Activated B cell treated with CpG ODN at 0.5 μM for 24 hours (primary cell): ENCODE data around the gene SF3B1. TPM values are rescaled to one million over a fixed set of nuclear protein-coding genes. Genes with fewer than 3 reads are reported as not detected.
"Not testable (repeated sequence)": the region's sequence is repeated elsewhere in the genome, so short reads cannot be mapped to it uniquely, and the experiment has no call there.

Source experiments
- ATAC-seq: fragments of 200-7000 bp; cut with Tn5 transposase; one replicate; pipeline ENCODE4 v1.10.0; 2021; ENCODE audit warnings: low read depth, mild to moderate bottlenecking, moderate library complexity
- CTCF ChIA-PET: fragments of 350-600 bp; sonication (Branson Sonifier 250); formaldehyde crosslinking; loops from one replicate; lab custom pipeline; 2021; ENCODE audit warnings: antibody characterized with exemption; lab: Charles Lee
- POLR2A ChIA-PET: fragments of 350-600 bp; sonication (Branson Sonifier 250); formaldehyde crosslinking; loops from one replicate; lab custom pipeline; 2021; ENCODE audit warnings: antibody characterized with exemption; lab: Charles Lee
- DNase-seq: peaks from one replicate; pipeline ENCODE4 v3.0.0; 2022
- H3K27ac Mint-ChIP-seq: one replicate; pipeline ENCODE4 v1.8.0; 2020; ENCODE audit warnings: mixed read lengths
- H3K27me3 Mint-ChIP-seq: one replicate; pipeline ENCODE4 v1.8.0; 2021; ENCODE audit warnings: mixed read lengths
- H3K36me3 Mint-ChIP-seq: one replicate; pipeline ENCODE4 v1.8.0; 2021; ENCODE audit warnings: low read depth, mixed read lengths
- H3K4me1 Mint-ChIP-seq: one replicate; pipeline ENCODE4 v1.8.0; 2021; ENCODE audit warnings: mixed read lengths
- H3K4me3 Mint-ChIP-seq: one replicate; pipeline ENCODE4 v1.8.0; 2020; ENCODE audit warnings: mild to moderate bottlenecking, mixed read lengths
- H3K9me3 Mint-ChIP-seq: one replicate; pipeline ENCODE4 v1.8.0; 2020; ENCODE audit warnings: mixed read lengths
- CTCF ChIP-seq: fragments of 200-600 bp; IDR thresholded peaks from one replicate; pipeline ENCODE4 v1.8.0; 2022; ENCODE audit warnings: antibody characterized with exemption, mild to moderate bottlenecking
- intact Hi-C: fragments of 100-400 bp; cut with micrococcal nuclease; formaldehyde crosslinking; loops from one replicate; pipeline ENCODE4 v1.15.1; 2024
- total RNA-seq: library from RNA; stranded (reverse); gene quantifications from 2 replicates; pipeline ENCODE4 v1.2.3, GENCODE V29; 2022

The SF3B1 gene
- total RNA-seq, 1 donor from 2014 or later = 380 TPM

- intact Hi-C loops = loop anchor here (5.0 to 10.0 kb wide), 2 partner anchors 303 to 1800 kb away; partner anchors contain the start of gene SLC39A10
- Mint-ChIP-seq H3K4me3 (peak overlapping the region; percentile 91), H3K9me3 (no peaks in the 10 kb centered on the region), H3K36me3 (peaks cover 26% of the 10 kb centered on the region), H3K27me3 (no peaks in the 10 kb centered on the region), H3K4me1 (peaks cover 47% of the 10 kb centered on the region), H3K27ac (no peak overlapping the region)
- no peak for DNase-seq
- no peak for ATAC-seq
- CTCF ChIA-PET = no interaction called here
- POLR2A ChIA-PET = interaction anchor here (7.5 kb wide), 1 partner anchor 20 kb away, joined by 146 read pairs; the partner anchor contains the start of gene SF3B1
- TF ChIP-seq CTCF = no peak
Measured at GRCh38 chr2:197454923-197455322, 20.1 kb upstream of the SF3B1 start.

GRCh38 chr2:197453914-197454398 lies 19.1 kb upstream of the SF3B1 start:
- ChIA-PET POLR2A (interaction anchor here (1.1 to 7.5 kb wide), 7 partner anchors 13 to 655 kb away, joined by 3 to 146 read pairs (median 6); partner anchors contain the start of genes GTF3C3, HSPD1, HSPE1 and MARS2), CTCF (no interaction called here)
- Mint-ChIP-seq H3K27ac (peak overlapping the region; percentile 94), H3K9me3 (no peaks in the 10 kb centered on the region), H3K4me1 (peaks cover 45% of the 10 kb centered on the region), H3K27me3 (no peaks in the 10 kb centered on the region), H3K4me3 (peak overlapping the region; percentile 91), H3K36me3 (peaks cover 17% of the 10 kb centered on the region)
- intact Hi-C loops = loop anchor here (1.0 to 10.0 kb wide), 10 partner anchors 19 to 1799 kb away; partner anchors contain the start of genes CCDC150, GTF3C3, HSPE1 and MARS2
- TF ChIP-seq CTCF = no peak
- DNase-seq (no peak), ATAC-seq (peak; percentile 29)

GRCh38 chr2:197453123-197453913 lies 18.5 kb upstream of the SF3B1 start, which contains the start of gene COQ10B:
TSS of gene COQ10B (plus strand) at chr2:197453552. CDS start at chr2:197453561, 9 bp downstream.
- peak; percentile 91 for DNase-seq
- ChIA-PET CTCF (interaction anchor here (1.0 kb wide), 1 partner anchor 19 kb away, joined by 3 read pairs; the partner anchor contains the start of gene SF3B1), POLR2A (interaction anchor here (0.7 to 7.5 kb wide), 14 partner anchors 12 to 1163 kb away, joined by 3 to 146 read pairs (median 4); partner anchors contain the start of genes GTF3C3, HSPD1, HSPE1 and MARS2)
- intact Hi-C loops = loop anchor here (1.0 to 10.0 kb wide), 10 partner anchors 18 to 1799 kb away; partner anchors contain the start of genes CCDC150, GTF3C3, HSPE1 and MARS2
- peak within 1 kb of the TSS; percentile 94 for H3K27ac Mint-ChIP-seq
- H3K4me1 Mint-ChIP-seq = peaks cover 45% of the 10 kb centered on the region
- ATAC-seq = peak; percentile 88
- peaks cover 14% of the 10 kb centered on the region for H3K36me3 Mint-ChIP-seq
- TF ChIP-seq CTCF = no peak
- H3K9me3 Mint-ChIP-seq = no peaks in the 10 kb centered on the region
- H3K27me3 Mint-ChIP-seq = no peaks in the 10 kb centered on the region
- H3K4me3 Mint-ChIP-seq = peak within 1 kb of the TSS; percentile 91

GRCh38 chr2:197452754-197453122 lies 17.9 kb upstream of the SF3B1 start:
- ChIA-PET POLR2A (interaction anchor here (0.7 to 7.5 kb wide), 14 partner anchors 11 to 1163 kb away, joined by 3 to 146 read pairs (median 4); partner anchors contain the start of genes GTF3C3, HSPD1, HSPE1 and MARS2), CTCF (interaction anchor here (1.0 kb wide), 1 partner anchor 18 kb away, joined by 3 read pairs; the partner anchor contains the start of gene SF3B1)
- ATAC-seq (no peak), DNase-seq (no peak)
- Mint-ChIP-seq H3K27me3 (no peaks in the 10 kb centered on the region), H3K36me3 (peaks cover 14% of the 10 kb centered on the region), H3K4me1 (peaks cover 41% of the 10 kb centered on the region), H3K4me3 (peak overlapping the region; percentile 91), H3K9me3 (no peaks in the 10 kb centered on the region), H3K27ac (peak overlapping the region; percentile 94)
- TF ChIP-seq CTCF = no peak
- intact Hi-C loops = loop anchor here (1.0 to 10.0 kb wide), 10 partner anchors 17 to 1798 kb away; partner anchors contain the start of genes CCDC150, GTF3C3, HSPE1 and MARS2

- H3K4me3 Mint-ChIP-seq, H3K27me3 Mint-ChIP-seq, H3K27ac Mint-ChIP-seq, CTCF ChIA-PET, DNase-seq, ATAC-seq, H3K9me3 Mint-ChIP-seq: not testable (repeated sequence)
- Mint-ChIP-seq H3K36me3 (peaks cover 14% of the 10 kb centered on the region), H3K4me1 (peaks cover 34% of the 10 kb centered on the region)
- POLR2A ChIA-PET = interaction anchor here (1.2 to 7.5 kb wide), 2 partner anchors 16 to 49 kb away, joined by 4 to 146 read pairs; partner anchors contain the start of genes HSPD1, HSPE1 and SF3B1
- intact Hi-C loops = loop anchor here (5.0 to 10.0 kb wide), 2 partner anchors 299 to 1796 kb away; partner anchors contain the start of gene SLC39A10
Measured at GRCh38 chr2:197450935-197451358, 16.1 kb upstream of the SF3B1 start.
